Measurements from ENCODE around the gene CYS1.
A peak's percentile ranks its signal among the peaks of the same experiment; 100 is the strongest.
"Not testable (repeated sequence)": the region's sequence is repeated elsewhere in the genome, so short reads cannot be mapped to it uniquely, and the experiment has no call there.

Gene CYS1

DNA sequence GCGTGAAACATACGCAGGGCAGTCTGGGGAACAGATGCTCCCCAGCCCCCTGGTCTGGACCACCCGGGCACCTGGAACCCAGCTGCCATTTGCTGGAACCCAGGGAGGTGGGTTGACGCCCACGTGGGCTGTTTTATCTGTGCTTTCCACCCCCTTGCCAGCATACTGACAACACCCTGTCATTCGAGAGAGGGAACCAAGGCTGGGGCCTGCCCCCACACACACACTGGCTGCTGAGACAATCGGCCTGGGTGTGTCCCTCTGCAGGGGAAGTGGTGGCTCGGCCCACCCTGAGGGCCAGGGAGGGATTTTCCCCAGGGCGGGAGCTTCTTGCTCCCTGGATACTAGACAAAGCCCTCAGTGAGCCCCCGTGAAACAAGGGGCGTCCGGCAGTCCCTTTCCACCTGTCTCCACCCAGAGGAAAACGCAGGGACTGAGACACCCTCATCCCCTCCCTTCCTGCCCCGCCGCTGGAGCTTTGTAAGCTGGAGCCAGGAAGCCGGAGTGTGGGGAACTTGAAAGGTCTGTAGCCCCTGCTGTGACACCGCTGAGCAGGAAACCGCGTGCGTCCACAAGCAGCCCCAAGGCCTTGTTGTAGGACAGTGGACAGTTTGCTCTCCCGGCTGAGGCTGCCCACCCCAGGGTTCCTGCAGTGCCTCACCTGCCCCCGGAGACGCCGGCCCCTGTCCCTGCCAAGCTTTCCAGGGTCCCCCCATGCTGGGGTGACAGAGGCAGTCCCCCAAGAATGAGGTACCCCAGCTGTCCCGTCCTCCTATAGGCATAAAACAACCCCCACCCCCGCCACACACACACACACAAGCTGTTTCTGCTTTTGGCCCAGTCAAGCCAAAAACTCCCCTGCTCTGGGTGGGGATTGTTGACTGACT, 51.0 kb downstream of the CYS1 start:
- peak in 2 of 4 experiments; percentile 15 to 22 for DNase-seq

- DNase-seq, result no peak
Measured at GRCh38 chr2:10028407-10028987, 51.7 kb downstream of the CYS1 start.

DNA sequence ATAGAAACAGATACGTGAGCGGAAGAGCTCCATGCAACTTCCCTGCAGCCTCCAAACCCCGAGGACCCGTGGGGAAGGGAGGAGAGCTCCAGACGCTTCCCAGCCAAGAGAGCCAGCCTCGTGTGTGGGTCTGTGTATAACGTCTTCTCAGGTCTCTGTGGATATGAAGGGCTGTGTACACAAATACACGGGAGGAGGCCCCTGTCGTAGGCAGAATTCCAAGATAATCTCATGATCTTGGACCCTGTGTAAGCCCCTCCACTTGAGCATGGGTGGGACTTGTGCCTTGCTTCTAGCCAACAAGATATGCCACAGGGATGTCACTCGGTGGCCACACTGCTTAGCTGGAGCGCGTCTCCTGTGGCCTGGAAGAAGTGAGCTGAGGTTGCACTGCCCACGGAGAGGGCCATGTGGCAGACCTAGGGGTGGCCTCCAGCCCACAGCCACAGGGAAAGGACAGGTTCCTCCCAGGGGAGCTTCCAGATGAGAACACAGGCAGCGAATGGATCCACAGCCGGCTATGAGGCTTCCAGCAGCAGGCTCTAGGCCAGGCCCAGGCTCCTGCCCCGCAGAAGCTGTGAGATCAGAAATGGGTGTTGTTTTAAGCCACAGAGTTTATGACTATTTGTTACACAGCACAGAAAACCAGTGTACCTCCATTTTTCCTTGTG, 52.4 kb downstream of the CYS1 start:
- DNase-seq, result no peak

DNA sequence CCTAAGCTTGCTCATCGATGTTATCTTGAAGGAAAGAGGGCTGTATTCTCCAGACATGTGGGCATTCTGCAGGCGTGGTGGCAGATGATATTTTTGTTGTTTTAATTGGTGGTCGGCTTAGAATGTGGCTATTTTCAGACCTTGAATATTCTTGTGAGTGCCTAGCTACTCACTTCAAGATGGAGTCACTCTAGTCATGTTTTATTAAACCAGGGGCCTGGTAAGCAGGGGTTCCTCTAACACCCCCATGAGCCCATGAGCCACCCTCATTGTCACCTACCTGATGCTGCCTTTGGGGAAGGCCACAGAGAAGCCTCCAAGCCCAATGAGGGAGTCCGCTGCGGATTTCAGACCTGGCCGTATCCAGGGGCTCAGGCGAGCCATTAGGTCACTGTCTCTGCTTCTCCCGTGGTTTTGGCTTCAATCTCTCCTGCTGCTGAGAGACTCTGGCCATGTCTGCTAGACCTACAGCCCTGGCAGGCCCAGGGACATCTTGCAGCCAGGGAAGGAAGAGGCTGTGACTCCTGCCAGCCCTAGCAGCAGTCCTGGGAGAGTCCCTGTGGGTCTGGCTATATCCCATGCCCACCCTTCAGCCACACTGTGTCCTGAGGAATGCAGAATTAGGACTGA, 53.2 kb downstream of the CYS1 start:
- no peak for DNase-seq

DNA sequence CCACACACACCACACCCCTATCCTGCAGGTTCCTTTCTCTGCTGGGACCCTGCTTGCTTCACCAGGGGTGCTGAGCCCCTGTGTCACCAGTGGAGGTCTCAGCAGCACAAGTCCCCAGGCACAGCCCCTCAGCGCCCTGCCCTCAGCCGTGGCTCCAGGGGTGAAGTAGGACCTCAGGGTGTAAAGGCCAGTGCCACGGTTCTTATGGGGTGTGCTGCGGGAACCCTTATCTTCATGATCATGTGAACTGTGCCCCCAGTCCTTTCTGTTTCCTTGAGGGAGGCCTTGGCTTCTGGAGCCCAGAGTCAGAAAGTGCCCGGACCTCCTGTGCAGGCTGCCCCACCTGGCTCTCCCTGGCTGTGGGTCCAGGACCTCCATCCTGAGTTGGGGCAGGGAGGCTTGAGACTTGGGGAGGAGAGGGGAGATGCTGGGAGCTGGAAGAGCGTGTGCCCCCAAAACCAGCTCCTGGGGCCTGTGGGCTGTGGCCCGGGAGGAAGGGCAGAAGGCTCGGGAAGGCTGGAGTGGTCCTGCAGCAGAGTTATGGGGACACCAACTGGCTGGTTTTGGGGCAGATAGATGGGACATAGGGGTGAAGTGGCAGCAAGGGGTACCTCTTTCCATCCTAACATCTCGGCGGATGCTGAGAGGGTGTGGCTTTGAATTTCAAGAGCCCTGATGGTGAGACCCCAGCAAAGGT, 57.1 kb downstream of the CYS1 start:
- DNase-seq, result no peak

DNA sequence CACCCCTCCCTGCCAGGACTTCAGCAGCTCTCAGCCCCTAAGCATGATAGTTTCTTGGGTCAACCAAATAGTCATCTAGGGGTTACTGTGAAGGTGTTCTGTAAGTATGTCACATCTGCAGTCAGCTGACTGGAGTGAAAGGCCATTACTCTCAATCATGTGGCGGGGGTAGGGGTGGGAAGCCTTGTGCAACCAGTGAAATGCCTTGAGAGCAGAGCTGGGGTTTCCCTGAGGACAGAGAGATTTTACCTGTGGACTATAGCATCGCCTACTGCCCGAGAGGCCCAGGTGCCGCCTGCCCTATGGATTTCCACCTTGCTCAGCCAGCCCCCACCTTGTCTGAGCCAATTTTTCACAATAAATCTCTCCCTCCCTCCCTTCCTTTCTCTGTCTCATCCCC, 57.8 kb downstream of the CYS1 start:
- DNase-seq, result no peak

DNA sequence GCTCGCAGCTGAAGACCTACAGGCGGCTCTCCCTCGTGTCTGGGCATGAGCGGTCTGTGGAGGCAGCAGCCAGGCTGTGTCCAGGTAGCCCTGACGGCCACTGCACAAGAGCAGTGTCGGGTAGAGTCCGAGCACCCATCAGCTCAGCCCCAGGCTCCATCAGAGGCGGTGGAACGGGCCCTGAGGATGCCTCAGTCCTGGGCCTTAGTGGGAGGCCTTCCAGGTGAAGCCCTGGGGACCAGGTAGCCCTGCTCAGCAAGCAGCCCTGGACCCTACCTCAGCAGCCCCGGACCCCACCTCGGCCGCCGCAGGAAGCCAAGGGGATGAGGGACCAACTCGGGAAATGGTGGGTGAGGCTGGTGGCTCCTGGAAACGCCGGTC, 58.2 kb downstream of the CYS1 start:
- DNase-seq, result no peak

GRCh38 chr2:10019602-10020400, 60.4 kb downstream of the CYS1 start:
- DNase-seq, result no peak

- no peak for DNase-seq
Measured at GRCh38 chr2:10019174-10019573, 61.0 kb downstream of the CYS1 start.

DNA sequence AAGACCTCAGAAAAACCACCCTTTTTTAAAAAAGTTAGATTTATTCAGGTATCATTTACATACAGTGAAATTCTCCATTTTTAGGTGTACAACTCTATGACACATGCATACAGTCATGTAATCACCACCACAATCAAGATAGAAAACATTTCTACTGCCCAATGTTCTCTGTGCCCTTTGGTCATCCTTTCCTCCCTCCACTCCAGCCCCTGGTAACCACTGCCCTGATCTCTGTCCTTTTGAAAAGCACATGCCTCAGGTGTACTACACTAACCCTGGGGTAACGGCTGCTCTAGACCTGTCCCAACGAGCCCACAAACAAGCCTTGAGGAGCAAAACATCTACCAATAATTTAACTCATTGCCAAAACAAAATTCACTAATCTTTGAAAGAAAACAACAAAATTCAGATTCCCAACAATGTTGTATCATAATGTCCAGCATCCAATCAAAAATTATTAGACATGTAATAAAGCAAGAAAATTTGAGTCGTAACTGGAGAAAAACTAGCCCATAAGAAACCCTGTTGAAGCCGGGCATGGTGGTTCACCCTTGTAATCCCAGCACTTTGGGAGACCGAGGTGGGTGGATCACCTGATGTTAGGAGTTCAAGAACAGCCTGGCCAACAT, 62.8 kb downstream of the CYS1 start:
- no peak for DNase-seq

DNA sequence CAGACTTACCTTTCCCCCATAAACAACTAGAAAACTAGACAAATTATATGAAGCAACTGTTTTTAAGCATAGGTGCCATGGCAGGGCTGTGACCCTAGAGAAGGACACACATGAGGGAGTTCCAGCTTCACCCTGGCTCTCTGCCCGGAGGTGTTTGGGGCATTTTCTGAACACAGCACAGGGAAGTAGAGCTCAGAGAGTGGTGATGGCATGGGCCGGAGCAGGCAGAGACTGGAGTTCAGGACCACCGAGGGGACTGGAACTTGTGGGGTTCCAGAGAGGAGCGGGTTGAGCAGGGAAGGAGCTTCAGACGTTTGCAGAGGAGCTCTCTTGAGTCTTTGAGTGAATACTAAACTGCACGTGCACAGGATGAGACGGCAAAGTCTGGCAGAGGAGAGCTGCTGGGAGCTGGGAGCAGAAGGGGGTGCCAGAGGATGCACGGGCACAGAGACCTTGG, 63.4 kb downstream of the CYS1 start:
- DNase-seq, result no peak

GRCh38 chr2:10016001-10016801, 64.0 kb downstream of the CYS1 start:
- DNase-seq, result no peak

DNA sequence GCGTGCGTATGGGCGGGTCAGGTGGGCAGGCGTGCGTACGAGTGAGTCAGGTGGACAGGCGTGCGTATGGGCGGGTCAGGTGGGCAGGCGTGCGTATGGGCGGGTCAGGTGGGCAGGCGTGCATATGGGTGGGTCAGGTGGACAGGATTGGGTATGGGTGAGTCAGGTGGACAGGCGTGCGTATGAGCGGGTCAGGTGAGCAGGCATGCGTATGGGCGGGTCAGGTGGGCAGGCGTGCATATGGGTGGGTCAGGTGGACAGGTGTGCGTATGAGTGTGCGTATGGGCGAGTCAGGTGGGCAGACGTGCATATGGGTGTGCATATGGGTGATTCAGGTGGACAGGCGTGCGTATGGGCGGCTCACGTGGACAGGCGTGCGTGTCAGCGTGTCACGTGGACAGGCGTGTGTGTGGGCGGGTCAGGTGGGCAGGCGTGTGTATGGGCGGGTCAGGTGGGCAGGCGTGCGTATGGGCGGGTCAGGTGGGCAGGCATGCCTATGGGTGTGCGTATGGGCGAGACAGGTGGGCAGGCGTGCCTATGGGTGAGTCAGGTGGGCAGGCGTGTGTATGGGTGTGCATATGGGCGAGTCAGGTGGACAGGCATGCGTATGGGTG, 64.7 kb downstream of the CYS1 start:
- not testable (repeated sequence) for DNase-seq

DNA sequence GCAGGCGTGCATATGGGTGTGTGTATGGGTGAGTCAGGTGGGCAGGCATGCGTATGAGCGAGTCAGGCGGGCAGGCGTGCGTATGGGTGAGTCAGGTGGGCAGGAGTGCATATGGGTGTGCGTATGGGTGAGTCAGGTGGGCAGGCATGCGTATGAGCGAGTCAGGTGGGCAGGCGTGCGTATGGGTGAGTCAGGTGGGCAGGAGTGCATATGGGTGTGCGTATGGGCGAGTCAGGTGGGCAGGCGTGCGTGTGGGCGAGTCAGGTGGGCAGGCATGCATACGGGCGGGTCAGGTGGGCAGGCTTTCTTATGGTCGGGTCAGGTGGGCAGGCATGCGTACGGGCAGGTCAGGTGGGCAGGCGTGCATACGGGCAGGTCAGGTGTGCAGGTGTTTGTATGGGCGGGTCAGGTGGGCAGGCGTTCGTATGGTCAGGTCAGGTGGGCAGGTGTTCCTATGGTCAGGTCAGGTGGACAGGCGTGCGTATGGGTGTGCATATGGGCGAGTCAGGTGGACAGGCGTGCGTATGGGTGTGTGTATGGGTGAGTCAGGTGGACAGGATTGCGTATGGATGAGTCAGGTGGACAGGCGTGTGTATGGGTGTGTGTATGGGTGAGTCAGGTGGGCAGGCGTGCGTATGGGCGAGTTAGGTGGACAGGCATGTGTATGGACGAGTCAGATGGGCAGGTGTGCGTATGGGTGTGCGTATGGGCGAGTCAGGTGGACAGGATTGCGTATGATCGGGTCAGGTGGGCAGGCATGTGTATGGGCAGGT, 65.6 kb downstream of the CYS1 start:
- DNase-seq, result no peak

- DNase-seq, result not testable (repeated sequence)
Measured at GRCh38 chr2:10013651-10014417, 66.4 kb downstream of the CYS1 start.

GRCh38 chr2:10012963-10013461, 67.2 kb downstream of the CYS1 start:
- DNase-seq, result no peak

DNA sequence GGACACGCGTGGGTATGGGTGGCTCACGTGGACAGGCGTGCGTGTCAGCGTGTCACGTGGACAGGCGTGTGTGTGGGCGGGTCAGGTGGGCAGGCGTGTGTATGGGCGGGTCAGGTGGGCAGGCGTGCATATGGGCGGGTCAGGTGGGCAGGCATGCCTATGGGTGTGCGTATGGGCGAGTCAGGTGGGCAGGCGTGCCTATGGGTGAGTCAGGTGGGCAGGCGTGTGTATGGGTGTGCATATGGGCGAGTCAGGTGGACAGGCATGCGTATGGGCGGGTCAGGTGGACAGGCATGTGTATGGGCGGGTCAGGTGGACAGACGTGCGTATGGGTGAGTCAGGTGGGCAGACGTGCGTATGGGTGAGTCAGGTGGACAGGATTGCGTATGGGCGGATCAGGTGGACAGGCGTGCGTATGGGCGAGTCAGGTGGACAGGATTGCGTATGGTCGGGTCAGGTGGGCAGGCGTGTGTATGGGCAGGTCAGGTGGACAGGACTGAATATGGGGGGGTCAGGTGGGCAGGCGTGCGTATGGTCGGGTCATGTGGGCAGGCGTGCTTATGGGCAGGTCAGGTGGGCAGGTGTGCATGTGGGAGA, 67.7 kb downstream of the CYS1 start:
- DNase-seq, result not testable (repeated sequence)

Measured in activated naive CD4-positive, alpha-beta T cell (primary cell).